ENCODE data around the gene ZNF331.

The ZNF331 gene

DNA sequence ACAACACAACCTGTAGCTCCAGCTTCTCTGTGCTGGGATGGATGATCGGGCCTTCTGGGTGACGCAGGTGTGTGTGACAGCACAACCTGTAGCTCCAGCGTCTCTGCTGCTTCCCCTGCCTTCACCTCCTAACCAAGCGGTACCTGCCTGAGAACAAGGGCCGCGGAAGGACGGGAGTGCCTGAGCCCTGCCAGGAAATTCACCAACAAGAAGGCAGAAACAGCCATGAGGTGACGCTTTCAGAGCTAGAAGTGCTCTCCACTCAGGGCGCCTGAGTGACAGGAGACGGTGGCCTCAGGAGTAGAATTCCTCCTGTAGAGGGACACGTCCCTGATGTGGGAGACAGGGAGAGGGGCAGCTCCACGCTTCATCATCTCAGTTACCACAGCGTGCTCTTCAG is 17.4 kb downstream of the ZNF331 start:
- in situ Hi-C loops (cut with MboI; ENCODE audit: low sequenced_read_pairs) = no loop called here

DNA sequence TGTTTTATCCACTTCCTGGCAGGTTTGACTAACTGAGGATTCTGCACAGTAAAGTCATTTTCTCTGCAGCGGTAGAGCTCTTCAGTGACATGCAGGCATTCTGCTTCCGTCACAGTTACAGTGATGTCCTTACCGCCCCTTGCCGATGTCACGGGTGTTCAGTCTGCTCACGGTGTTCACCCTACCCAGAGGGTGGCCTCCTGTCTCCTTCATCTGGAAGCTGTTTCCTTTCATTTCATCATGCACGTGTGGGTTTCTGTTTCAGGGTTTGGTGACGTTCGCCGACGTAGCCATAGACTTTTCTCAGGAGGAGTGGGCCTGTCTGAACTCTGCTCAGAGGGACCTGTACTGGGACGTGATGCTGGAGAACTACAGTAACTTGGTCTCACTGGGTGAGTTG is 33.4 kb downstream of the ZNF331 start:
- in situ Hi-C loops (cut with MboI; ENCODE audit: low sequenced_read_pairs) = no loop called here

DNA sequence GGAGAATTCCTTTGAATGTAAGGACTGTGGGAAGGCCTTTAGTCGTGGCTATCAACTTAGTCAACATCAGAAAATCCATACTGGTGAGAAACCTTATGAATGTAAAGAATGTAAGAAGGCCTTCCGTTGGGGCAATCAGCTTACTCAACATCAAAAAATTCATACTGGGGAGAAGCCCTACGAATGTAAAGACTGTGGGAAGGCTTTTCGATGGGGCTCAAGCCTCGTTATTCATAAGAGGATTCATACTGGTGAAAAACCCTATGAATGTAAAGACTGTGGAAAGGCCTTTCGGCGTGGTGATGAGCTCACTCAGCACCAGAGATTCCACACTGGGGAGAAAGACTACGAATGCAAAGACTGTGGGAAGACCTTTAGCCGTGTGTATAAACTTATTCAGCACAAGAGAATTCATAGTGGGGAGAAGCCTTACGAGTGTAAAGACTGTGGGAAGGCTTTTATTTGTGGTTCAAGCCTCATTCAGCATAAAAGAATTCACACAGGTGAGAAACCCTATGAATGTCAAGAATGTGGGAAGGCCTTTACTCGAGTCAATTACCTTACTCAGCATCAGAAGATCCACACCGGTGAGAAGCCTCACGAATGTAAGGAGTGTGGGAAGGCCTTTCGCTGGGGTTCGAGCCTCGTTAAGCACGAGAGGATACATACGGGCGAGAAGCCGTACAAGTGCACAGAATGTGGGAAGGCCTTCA is 39.2 kb downstream of the ZNF331 start:
- in situ Hi-C loops (cut with MboI; ENCODE audit: low sequenced_read_pairs) = no loop called here

DNA sequence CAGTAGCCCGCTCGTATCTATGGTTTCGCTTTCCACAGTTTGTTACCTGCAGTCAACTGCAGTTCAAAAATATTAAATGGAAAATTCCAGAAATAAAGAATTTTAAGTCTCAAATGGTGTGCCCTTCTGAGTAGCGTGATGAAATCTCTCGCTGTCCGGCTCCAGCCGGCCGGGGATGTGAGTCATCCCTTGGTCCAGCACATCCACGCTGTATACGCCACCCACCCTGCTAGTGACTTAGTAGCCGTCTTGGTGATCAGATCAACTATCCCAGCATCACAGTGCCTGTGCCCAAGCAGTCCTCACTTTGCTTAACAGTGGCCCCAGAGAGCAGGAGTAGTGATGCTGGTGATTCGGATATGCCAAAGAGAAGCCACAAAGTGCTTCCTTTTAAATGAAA is 40.0 kb downstream of the ZNF331 start:
- in situ Hi-C loops (cut with MboI; ENCODE audit: low sequenced_read_pairs) = no loop called here

DNA sequence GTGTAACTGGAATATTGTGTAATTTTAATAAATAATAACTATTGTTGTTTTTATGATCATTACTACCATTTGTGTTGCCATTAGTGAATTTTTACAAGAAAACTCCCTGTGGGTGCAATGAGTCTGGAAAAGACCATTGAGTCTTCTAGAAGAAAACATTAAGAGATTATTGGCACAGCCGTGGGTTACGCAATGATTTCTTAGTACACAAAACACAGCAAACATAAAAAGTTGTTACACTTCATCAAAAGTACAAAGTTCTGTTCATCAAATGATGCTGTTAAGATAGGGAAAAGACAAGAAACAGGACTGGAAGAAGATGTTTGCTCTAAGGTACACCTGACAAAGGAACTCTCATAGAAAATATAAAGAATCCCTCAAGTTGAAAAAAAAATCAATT is 41.6 kb downstream of the ZNF331 start:
- in situ Hi-C loops (cut with MboI; ENCODE audit: low sequenced_read_pairs) = no loop called here

DNA sequence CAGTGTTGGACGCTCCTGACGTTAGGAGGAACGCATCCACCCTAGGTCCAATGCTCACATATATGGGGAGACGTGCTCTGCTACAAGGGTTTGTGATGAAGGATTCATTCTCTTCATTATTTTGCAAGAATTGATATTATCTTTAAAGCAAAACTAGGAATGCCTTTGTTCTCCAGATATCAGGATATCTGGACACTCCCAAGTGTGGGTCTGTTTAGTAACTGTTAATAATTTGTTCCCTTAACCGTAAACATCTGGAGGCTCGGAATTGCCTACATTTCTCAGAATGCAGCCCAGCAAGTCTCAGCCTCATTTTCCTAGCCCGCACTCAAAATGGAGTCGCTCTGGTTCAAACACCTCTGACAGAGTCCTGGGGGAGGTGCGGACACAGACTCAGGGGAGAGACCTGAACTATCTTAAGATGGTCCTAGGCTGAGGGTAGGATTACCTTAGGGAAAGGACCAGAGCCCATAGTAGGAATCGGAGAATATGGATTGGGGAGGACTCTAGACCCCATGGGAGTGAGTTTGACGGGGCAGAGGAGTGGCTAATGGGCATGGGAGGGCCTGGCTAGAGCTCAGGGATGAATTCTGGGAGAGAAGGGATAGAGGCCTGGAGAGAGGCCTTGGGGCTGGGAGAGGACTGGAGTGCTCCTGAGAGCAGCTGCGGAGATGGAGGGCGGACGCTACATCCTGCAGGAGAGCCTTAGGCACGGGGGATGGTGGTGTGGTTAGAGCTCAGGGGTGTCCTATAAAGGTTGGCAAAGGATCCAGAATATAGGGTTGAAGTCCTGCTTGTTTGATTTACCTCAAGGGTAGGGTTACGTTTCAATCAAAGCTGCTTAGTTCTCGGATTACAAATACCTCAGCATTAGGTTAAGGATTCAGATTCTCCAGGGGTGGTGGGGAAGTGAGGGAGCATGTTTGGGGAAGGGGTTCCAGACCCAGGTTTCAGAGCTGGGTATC is 43.2 kb downstream of the ZNF331 start:
- in situ Hi-C loops (cut with MboI; ENCODE audit: low sequenced_read_pairs) = no loop called here

DNA sequence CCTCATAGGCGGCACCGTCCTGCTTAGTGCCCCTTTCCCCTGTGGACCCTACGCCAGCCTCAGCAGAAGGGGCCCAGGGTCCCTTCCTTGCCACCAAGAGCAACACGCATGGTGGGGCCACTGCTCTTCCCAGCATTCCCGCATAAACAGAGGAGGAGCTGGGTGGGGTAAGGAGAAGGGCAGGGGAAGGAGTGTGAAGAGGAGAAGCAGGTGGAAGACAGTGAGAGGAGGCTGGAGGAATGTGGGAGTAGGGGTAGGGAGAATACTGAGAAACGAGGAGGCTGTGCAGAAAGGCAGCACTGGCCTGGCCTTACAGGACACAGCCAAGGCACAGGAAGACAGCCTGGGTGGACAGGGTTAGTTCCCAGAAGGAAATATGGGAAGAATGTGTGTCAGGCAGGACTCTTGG is 43.9 kb downstream of the ZNF331 start:
- in situ Hi-C loops (cut with MboI; ENCODE audit: low sequenced_read_pairs) = no loop called here

DNA sequence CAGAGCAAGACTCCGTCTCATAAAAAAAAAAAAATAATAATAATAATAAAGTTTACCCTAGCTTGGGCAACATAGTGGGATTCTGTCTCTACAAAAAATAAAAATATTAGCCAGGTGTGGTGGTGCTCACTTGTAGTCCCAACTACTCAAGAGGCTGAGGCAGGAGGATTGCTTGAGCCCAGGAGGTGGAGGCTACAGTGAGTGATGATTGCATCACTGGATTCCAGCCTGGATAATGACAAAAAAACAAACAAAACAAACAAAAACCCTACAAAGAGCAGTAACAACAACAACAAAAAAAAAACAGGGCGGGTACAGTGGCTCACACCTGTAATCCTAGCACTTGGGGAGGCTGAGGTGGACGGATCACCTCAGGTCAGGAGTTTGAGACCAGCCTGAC is 45.2 kb downstream of the ZNF331 start:
- in situ Hi-C loops (cut with MboI; ENCODE audit: low sequenced_read_pairs) = no loop called here

DNA sequence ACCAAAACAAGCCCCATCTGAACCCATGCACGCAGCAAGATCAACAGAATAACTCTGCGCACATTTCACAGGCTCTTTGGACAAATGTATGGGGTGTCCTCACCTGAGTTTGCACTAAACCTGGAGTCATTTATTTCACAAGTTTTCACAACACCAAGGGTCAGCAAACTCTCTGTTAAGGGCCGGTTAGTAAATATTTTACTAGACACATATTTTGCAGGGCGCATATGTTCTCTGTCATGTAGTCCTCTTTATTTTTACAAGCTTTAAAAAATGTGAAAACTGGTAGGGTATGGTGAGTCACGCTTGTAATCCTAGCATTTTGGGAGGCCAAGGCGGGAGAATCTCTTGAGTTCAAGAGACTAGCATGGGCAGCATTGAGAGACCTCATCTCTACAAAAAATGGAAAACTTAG is 48.3 kb downstream of the ZNF331 start:
- in situ Hi-C loops (cut with MboI; ENCODE audit: low sequenced_read_pairs) = no loop called here

DNA sequence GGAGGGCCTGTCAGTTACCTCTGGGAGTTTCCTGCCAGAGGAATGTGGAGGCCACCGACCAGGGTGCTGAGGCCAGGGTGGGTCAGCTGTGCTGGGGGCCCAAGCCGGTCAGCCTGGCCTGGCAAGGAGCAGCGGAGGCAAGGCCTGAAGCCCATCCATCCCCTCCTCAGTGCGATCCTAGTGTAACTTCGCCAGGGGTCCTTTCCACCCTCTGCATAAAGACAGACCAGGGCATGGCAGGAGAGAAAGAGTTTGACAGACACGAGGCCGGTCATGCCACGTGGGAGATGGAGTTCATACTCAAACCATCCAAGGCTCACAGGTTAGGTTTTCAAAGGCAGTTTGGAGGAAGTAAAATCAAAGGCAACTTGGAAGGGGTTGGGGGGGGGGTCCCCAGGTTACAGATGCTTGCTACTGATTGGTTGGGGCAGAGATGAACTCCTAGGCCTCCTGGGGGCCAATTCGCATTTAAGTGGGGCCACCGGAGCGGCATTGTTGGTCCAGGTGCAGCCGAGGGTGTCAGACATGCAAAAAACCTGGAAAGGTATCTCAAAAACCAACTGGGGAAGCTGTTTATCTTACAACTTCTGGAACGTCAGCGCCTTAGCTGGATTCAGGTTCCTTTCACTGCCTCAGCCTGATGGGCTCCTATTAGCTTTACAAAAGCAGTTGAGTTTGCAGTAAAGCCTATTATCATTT is 57.0 kb downstream of the ZNF331 start:
- in situ Hi-C loops (cut with MboI; ENCODE audit: low sequenced_read_pairs) = no loop called here

DNA sequence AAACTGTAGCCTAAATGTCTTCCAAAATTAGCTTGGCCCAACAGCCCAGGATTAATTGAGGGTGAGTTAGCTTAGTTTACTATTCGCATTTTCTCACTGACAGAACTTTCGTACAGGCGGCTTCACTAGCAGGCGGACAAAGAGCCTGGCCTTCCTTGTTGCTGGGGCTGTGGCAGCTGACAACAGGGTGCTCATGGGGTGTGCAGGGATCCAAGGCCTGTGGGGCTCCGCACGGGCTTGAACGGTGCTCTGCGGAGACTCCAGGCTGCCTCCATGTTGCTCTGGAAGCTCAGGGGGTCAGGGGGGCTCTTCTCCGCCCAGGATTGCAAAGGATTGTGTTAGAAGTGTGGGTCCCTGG is 57.5 kb downstream of the ZNF331 start:
- in situ Hi-C loops (cut with MboI; ENCODE audit: low sequenced_read_pairs) = no loop called here

DNA sequence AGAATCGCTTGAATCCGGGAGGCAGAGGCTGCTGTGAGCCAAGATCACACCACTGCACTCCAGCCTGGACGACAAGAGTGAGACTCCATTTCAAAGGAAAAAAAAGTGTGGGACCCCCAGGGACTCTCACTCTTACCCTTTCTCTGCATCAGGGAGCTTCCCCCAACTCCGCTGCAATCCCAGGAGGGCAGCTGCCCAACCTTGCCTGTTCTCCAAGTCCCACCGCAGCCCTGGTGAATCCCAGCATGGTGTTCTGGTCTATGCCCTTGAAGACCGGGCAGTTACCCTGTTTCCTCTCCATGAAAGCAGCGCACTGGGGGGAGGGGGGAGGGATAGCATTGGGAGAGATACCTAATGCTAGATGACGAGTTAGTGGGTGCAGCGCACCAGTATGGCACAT is 58.1 kb downstream of the ZNF331 start:
- in situ Hi-C loops (cut with MboI; ENCODE audit: low sequenced_read_pairs) = no loop called here

DNA sequence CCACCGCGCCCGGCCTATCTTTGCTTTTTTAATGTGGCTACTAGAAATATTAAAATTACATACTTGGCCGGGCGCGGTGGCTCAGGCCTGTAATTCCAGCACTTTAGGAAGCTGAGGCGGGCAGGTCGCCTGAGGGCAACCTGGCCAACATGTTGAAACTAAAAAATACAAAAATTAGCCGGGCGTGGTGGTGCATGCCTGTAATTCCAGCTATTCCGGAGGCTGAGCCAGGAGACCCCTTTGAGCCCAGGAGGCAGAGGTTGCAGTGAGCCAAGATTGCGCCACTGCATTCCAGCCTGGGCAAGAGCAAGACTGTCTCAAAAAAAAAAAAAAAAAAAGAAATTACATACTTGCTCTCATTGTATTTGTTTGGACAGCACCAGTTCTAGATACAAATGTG is 59.1 kb downstream of the ZNF331 start:
- in situ Hi-C loops (cut with MboI; ENCODE audit: low sequenced_read_pairs) = no loop called here

DNA sequence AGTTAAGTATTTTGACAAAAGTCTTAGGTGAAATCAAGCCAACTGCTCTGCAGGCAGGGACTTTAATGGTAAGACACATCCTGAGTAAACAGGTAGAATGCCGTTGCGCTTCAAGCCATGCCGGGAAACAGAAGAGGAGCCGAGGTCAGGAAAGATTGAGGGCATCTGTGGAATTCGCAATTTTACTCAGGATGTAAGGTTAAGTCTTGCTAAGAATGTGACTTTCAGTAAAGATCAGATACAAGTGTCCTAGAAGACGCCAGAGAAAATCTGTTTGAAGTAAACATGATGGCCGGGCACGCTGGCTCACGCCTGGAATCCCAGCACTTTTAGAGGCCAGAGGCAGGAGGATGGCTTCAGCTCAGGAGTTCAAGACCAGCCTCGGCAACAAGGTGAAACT is 60.4 kb downstream of the ZNF331 start:
- in situ Hi-C loops (cut with MboI; ENCODE audit: low sequenced_read_pairs) = no loop called here

DNA sequence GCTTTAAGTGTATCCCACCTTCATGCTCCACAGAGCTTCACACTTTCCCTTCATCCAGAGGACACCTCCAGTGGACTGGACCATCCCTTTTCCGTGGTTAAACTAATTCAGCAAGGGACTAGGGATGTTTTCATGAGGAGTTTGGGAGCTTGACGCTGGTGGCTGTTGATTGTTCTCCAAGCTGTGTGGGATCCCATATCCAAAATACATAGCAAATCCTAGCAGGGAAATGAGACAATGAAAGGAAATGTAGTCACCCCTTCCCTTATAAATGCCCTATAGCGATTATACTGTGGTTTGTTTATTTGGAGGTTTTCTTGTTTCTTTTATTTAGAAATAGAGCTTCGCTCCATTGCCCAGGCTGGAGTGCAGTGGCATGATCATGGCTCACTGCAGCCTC is 62.3 kb downstream of the ZNF331 start:
- in situ Hi-C loops (cut with MboI; ENCODE audit: low sequenced_read_pairs) = no loop called here

DNA sequence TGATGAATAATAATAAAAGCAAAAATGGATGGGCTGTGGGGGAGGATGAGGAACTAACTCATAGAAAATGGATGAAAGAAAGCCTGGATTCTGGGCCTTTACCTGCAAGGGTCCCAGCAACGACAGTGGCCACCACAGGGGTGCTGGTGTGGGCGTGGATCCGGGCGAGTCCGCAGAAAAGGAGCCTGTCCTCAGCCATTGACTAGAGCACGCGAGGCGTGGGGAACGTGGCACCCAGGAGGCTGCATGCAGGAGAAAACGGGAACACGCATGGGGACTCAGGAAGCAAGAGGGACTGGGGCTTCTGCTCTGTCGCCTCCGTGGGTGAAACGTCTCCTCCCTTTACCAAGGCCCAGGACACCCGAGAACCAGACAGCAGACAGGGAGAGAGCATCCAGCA is 68.1 kb downstream of the ZNF331 start:
- in situ Hi-C loops (cut with MboI; ENCODE audit: low sequenced_read_pairs) = no loop called here

DNA sequence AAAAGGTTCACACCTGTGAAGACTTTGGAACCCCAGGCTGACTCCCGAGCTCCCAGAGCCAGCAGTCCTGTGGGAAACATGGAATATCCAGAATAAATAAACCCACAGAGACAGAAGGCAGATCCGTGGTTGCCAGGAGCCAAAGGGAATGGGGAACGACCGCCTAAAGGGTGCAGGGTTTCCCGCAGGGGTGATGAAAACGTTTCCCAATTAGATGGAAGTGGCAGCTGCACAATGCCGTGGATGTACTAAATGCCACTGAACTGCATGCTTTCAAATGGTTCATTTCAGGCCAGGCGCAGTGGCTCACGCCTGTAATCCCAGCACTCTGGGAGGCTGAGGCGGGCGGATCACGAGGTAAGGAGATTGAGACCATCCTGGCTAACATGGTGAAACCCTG is 70.4 kb downstream of the ZNF331 start:
- in situ Hi-C loops (cut with MboI; ENCODE audit: low sequenced_read_pairs) = no loop called here

DNA sequence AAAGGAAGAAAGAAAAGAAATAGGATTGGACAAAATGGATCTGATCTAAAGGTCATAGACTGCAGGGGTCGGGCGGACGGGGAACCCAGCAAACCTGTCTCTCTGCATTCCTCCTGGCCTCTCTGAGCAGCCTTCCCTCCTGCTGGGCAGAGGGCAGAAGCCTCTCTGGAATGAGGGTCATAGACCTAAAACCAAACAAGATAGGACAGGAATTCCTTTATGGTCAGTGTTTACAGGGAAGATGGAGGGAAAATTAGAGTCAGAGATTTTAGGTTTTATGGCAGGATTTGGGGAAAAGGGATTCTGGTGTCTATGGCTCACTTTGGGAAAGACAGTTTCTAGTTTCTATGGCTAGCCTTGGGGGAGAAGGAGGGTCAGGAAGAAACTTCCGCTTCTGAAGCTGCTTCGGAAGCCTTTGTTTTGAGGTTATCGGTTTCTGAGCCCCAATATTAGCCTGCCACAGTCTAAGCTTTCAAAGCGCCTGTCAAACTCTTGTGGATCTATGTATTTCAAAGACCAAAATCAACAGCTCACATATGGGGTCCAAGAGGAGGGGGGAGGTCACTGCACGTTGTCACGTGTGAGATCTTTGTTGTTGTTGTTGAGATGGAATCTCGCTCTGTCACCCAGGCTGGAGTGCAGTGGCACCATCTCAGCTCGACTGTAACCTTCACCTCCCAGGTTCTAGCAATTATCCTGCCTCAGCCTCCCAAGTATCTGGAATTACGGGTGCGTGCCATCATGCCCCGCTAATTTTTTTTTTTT is 75.0 kb downstream of the ZNF331 start:
- in situ Hi-C loops (cut with MboI; ENCODE audit: low sequenced_read_pairs) = no loop called here

DNA sequence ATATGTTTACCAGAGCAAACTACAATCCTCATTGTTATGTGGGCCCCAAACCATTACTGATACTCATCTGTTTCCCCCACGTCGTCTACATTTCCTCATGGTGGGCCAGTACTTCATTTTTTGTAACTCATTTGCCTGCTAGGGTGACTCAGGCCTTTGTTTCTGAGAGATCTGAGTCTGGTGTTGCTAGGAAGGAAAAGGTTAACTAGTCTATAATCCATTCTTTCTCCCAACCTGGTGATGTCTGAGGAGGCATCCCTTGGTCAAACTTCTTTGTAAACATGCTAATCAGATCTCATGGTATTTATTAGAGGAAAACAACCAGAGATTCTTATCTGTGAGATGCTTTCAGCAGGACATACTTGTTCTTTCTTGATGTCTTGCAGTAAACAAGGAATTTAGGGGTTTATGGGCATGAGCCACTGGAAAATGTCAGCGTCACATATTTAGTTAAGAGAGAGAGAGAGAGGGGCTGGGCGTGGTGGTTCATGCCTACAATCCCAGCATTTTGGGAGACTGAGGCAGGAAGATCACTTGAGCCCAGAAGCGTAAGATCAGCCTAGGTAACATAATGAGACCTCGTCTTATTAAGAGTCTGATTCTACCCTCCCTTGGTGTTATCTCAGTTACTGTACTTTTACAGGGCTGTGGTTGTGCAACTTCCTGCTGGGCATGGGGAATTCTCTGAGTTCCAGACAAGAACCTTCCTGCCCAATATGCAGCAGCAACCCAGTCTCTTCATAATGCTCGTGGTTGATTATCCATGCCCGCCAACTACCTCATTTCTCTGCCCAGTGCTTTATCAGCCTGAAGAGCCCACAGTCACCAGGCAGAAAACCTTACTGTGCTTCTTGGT is 84.2 kb downstream of the ZNF331 start:
- in situ Hi-C loops (cut with MboI; ENCODE audit: low sequenced_read_pairs) = no loop called here
